ENCODE measurements around the gene CPLX3.
A peak's percentile ranks its signal among the peaks of the same experiment; 100 is the strongest.

CPLX3 gene

GRCh38 chr15:74804935-74805334 is 21.5 kb upstream of the CPLX3 start:
- no peak for DNase-seq

DNA sequence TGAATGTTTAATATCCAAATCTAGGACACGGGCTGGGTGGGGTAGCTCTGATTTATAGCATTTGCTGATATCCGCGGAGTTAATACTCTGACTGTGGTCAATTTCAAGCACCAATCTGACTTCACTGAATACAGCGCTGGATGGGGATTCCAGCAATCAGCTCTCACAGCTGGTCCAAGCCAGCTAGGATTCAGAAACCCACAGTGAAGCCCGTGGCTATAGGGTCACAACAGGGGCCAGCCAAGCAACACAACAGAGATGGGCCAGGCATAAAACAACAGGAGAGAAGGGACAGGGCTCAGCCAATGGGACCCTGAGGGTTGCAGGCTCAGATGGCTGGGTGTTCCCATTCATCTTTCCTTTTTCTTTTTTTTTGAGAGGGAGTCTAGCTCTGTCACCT is 19.1 kb upstream of the CPLX3 start:
- DNase-seq: no peak

GRCh38 chr15:74808078-74808839 is 18.2 kb upstream of the CPLX3 start:
- DNase-seq: no peak

DNA sequence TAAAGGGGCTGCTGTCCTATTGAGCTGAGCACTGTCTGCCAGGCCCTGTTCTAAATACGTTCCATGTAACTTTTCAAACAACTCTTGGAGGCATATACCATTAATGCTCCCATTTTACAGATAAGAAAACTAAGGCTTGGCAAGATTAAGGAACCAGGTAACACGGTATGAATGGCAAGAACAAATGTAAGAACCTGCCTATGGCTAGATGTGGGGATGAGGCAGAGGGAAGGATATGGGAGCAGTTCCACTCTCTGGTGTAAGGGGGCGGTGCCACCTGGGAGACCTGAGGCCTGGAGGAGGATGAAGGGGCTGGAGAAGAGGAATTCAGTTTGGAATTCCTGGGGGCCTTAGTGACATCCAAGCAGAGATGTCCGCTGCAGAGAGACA is 17.6 kb upstream of the CPLX3 start:
- no peak for DNase-seq

DNA sequence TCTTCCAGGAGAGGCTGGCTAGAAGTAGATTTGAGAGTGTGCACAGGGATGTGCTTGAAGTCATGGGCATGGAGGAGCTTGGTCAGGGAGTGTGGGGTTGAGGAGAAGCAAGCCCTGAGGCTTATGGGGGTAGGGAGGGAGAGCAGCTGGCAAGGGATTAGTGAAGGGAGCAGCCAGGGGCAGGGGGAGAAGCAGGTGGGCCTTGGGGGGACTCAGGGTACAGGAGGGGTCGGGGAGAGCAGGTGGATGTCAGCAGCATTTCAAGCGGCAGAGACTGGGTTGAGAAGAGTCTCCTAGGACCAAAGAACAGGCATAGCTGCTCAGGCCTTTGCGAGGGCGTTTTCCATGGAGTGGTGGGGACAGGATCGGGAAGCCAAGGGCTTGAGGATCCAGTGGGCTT is 17.2 kb upstream of the CPLX3 start:
- DNase-seq: no peak

- no peak for DNase-seq
Measured at GRCh38 chr15:74809956-74810355, 16.5 kb upstream of the CPLX3 start.

- no peak for DNase-seq
Measured at GRCh38 chr15:74812533-74812932, 13.9 kb upstream of the CPLX3 start, which contains the start of gene LMAN1L. Gene LMAN1L (plus strand): TSS chr15:74812835. CDS start chr15:74812855, 20 bp downstream.

- peak; percentile 17 for DNase-seq
Measured at GRCh38 chr15:74815121-74815934, 11.1 kb upstream of the CPLX3 start.

DNA sequence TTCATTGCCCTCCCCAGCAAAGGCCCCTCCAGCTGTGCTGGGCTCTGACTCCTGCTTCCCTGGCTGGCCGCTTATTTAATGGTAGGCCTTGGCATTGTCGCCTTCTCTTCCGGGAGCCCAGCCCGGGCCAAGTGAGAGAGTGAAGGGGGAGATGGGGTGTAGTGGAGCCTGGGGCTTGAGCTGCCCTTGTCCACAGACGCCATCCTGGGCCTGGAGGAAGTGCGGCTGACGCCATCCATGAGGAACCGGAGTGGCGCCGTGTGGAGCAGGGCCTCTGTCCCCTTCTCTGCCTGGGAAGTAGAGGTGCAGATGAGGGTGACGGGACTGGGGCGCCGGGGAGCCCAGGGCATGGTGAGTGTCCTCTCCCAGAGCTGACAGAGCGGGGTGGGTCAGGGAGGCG is 10.5 kb upstream of the CPLX3 start:
- DNase-seq: no peak

DNA sequence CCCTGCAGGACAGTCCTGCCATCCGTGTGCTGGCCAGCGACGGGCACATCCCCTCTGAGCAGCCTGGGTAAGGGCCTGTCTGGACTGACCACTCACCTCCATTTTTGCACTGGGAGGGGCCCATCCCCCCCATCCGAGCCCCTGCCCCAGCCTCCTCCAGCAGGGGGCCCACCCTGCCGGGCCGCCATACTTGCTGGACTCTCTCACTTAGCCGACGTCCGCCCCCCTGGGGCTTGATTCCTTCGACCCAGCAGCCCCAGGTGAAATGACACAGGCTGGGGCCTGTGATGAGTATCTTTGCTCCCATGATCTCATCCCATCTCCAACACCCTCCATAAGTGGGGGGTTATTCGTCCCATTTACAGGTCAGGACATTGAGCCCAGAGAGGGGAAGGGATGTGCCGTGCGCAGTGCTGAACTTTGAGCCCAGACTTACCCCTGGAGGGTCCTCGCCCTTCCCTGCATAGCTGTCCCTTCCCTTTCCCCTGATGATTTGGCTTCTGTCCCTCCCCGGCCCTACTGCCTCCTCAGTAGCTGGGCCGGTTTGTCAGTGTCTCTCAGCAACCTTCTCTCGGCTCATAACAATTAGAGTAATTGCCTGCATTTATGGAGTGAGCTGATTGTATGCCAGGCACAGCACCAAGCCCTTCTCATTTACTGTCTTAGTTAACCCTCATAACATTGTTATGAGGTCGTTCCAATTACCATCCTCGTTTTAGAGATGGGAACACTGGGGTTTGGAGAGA is 9.6 kb upstream of the CPLX3 start:
- no peak for DNase-seq

DNA sequence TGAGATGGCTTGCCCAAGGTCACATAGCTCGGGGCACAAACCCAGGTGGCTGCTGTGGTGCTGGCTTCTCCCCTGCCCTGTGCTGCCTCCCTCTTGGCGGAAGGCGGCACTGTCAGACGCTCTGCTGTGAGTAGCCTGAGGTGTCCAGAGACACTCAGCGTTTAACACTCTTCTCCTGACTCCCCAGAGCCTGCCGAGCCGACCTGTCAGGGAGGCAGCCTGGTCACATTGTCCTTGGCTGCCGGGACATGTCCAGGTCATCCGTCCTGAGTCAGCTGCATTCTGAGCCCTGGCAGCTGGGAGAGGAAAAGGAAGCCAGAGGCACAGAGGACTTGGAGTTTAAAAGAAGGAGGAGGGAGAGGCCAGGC is 9.1 kb upstream of the CPLX3 start:
- DNase-seq: no peak

DNA sequence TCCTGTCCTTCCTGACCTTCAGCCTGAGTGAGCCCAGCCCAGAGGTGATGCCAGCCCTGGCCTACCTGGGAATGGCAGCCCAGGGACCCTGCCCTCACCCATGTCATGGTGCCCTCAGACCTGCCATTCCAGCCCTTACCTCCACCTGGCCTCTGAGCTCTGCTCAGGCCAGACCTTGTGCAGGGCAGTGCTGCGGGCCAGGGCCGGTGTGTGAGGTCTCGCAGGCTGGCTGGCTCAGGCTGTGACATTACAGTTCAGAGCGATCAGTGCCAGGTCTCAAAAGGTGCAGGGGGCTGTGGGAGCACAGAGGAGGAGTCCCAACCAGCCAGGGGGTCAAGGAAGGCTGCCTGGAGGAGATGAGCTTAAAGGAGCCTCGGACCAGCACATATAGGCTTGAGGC is 6.4 kb upstream of the CPLX3 start:
- no peak for DNase-seq

DNA sequence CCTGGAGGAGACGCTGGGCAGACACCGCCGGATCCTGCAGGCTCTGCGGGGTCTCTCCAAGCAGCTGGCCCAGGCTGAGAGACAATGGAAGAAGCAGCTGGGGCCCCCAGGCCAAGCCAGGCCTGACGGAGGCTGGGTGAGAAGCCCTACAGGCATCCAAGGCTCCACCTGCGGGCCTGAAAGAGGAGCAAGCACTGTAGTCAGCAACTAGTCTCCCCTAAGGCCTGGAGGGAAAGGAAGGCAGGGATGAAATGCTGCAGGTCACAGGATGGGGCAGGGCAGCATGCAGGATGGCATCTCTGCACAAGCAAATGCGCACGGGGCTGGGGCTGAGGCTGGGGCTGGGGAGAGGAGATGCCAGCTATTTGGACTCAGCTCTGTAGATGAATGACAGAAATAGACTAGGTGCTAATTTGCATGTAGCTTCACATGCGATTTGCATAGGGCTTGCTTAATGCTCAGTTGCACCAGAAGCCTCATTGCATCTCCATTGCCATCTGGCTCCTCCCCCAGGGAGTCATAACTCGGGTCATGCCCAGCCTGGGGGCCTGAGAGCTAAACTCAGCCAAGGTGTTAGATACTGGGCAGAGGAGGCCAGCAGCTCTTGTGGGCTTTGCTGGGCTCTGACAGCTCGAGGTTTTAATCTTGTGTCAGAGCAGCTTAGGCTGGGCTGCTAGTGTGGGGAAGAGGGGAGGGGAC is 5.2 kb upstream of the CPLX3 start:
- DNase-seq: peak; percentile 80

DNA sequence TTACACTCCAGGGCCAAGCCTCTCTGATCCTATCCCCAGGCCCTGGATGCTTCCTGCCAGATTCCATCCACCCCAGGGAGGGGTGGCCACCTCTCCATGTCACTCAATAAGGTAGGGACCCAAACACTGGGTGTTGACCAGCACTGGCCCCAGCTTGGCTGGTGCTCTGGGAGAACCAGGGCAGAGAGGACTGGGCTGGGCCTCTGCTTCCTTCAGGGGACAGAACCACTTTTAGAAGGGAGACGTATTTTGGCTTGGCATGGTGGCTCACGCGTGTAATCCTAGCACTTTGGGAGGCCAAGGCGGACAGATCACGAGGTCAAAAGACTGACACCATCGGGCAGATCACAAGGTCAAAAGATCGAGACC is 4.7 kb upstream of the CPLX3 start:
- no peak for DNase-seq

GRCh38 chr15:74822233-74822632 is 4.2 kb upstream of the CPLX3 start:
- no peak for DNase-seq

GRCh38 chr15:74823324-74823723 is 3.1 kb upstream of the CPLX3 start:
- peak; percentile 79 for DNase-seq

- no peak for DNase-seq
Measured at GRCh38 chr15:74824976-74825375, 1.5 kb upstream of the CPLX3 start.

GRCh38 chr15:74825866-74826265 is 561 bp upstream of the CPLX3 start:
- DNase-seq: no peak

DNA sequence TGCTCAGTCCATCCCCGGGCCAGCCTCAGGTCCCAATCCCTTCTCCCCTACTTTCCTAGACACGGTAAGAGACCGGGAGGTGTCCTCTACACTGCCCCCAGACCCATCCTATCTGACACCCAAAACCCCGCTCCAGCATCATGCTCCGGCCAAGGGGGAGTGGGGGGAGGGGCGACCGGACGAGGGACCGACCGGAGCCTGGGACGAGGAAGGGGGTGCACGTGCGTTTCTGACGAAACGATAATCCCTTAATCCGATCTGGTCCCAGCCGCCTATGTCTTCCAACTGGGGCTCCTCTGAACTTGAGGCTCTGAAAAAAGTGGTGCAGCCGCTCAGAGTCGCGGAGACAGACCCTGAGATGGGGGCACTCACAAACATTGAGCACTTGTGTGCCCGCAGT is 494 bp downstream of the CPLX3 start:
- no peak for DNase-seq

DNA sequence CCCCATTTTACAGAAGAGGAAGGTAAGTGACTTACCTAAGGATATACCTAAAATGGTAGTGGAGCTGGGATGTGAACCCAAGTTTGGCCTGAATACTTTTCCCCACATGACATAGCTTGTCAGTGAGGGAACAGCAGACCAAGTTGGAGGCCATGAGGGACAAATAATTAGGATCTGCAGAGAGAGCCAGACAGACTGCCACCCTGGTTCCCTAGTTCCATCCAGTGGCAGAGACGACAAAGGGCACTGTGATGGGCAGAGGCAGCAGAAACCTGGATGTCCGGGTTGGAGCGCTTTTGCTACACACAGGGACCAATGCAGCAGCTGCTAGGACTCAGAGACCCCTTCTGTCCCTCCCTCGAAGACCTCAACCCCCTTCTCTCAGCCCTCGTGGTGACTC is 1.2 kb downstream of the CPLX3 start:
- no peak for DNase-seq

- DNase-seq: peak; percentile 46
Measured at GRCh38 chr15:74828835-74829234, 2.4 kb downstream of the CPLX3 start.

DNA sequence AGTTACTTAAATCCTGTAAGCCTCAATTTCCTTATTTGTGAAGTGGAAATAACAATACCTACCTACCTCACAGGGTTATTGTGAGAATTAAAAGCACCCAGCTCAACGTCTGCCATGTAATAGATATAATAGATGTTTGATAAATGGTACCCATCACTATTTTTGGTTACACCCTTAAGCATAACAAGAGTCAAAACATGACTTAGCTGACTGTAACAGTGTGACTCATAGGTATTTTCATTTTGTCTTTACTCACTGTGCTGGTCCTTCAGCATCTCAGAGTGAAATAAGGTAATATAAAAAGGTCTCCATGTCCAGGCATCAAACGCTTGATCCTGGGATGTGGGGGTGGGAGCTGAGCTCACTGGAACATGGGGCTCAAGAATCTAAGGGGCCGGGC is 3.1 kb downstream of the CPLX3 start:
- no peak for DNase-seq

DNA sequence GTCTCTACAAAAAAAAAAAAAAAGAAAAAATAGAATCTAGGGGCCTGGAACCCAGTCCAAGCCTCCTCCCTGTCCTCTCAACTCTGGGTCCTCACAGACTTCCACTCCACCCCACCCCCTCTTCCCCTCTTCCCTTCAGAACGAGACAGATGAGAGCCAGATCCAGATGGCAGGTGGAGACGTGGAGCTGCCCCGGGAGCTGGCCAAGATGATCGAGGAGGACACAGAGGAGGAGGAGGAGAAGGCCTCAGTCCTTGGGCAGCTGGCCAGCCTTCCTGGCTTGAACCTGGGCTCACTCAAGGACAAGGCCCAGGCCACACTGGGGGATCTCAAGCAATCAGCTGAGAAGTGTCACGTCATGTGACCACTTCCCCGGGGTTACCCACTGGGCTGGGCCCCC is 3.6 kb downstream of the CPLX3 start:
- DNase-seq: no peak
